Measurements from ENCODE around the gene RAB44.

- TF ChIP-seq RCOR1 (IDR thresholded peaks at IDR 0.05; ENCODE audit: low read length) (no peak), ZBTB33 (IDR thresholded peaks at IDR 0.05; ENCODE audit: borderline replicate concordance, low read depth) (no peak), SMC3 (IDR thresholded peaks at IDR 0.05; ENCODE audit: low read depth, low read length) (no peak), CTCF (IDR thresholded peaks at IDR 0.05) (no peak), TCF12 (IDR thresholded peaks at IDR 0.05) (no peak), NRF1 (IDR thresholded peaks at IDR 0.05; ENCODE audit: low read depth, low read length) (no peak), POLR2AphosphoS5 (IDR thresholded peaks at IDR 0.05; ENCODE audit: low read depth, low read length) (no peak)
These were observed 48.5 kb upstream of the RAB44 start for GRCh38 chr6:36649086-36649485.

Data from SK-N-SH (cell line).